Activated CD8-positive, alpha-beta memory T cell treated with anti-CD3 and anti-CD28 coated beads, Interleukin-2, amount 10 ng/mL, durations not matched to agents 7 days and 5 days (primary cell): ENCODE data around the gene CSF2RB. TPM values are rescaled to one million over a fixed set of nuclear protein-coding genes. Genes with fewer than 3 reads are reported as not detected.

Experiments used
- ATAC-seq: fragments of 150-1000 bp; cut with Tn5 transposase; one replicate; pipeline ENCODE4 v1.10.0; 2021; ENCODE audit warnings: moderate library complexity
- CTCF ChIA-PET: fragments of 350-600 bp; sonication (Branson Sonifier 250); formaldehyde crosslinking; loops from one replicate; lab custom pipeline; 2021; ENCODE audit warnings: antibody characterized with exemption; lab: Charles Lee
- DNase-seq: peaks from one replicate; pipeline ENCODE4 v3.0.0-alpha.2; 2020
- H3K27ac Mint-ChIP-seq: one replicate; pipeline ENCODE4 v1.8.0; 2021; ENCODE audit warnings: mild to moderate bottlenecking, mixed read lengths
- H3K27me3 Mint-ChIP-seq: one replicate; pipeline ENCODE4 v1.8.0; 2021; ENCODE audit warnings: mixed read lengths
- H3K36me3 Mint-ChIP-seq: one replicate; pipeline ENCODE4 v1.8.0; 2021; ENCODE audit warnings: mild to moderate bottlenecking, mixed read lengths
- H3K4me1 Mint-ChIP-seq: one replicate; pipeline ENCODE4 v1.8.0; 2021; ENCODE audit warnings: mixed read lengths
- H3K4me3 Mint-ChIP-seq: one replicate; pipeline ENCODE4 v1.8.0; 2021; ENCODE audit warnings: mild to moderate bottlenecking, moderate library complexity, mixed read lengths
- H3K9me3 Mint-ChIP-seq: one replicate; pipeline ENCODE4 v1.8.0; 2022; ENCODE audit warnings: low read depth, mixed read lengths
- total RNA-seq, 2 experiments: library from RNA; stranded (reverse); gene quantifications; one replicate each; pipeline ENCODE4 v1.2.3, GENCODE V29; 2021

Gene CSF2RB
- 10 to 100 TPM in 1 of 2 experiments, 1 to 10 TPM in 1; 3.0 to 26.9 TPM for total RNA-seq

GRCh38 chr22:36913427-36914389, at the start of gene CSF2RB:
CSF2RB (plus strand) TSS chr22:36913628; CDS start chr22:36922208, 8,580 bp downstream.
- Mint-ChIP-seq H3K27me3 (peaks cover 59% of the 10 kb centered on the region), H3K4me1 (peaks cover 11% of the 10 kb centered on the region), H3K36me3 (no peaks in the 10 kb centered on the region), H3K27ac (no peak within 1 kb of the TSS), H3K9me3 (no peaks in the 10 kb centered on the region), H3K4me3 (peak within 1 kb of the TSS; percentile 58)
- ATAC-seq: no peak
- CTCF ChIA-PET: interaction anchor here (1.0 to 2.1 kb wide), 2 partner anchors 57 to 60 kb away, joined by 3 to 8 read pairs; no protein-coding TSS in a partner anchor
- no peak for DNase-seq

- Mint-ChIP-seq H3K4me1 (peaks cover 70% of the 10 kb centered on the region), H3K27me3 (no peaks in the 10 kb centered on the region), H3K9me3 (no peaks in the 10 kb centered on the region), H3K4me3 (no peak overlapping the region), H3K27ac (peak overlapping the region; percentile 58), H3K36me3 (peaks cover 43% of the 10 kb centered on the region)
- ATAC-seq (no peak), DNase-seq (no peak)
- CTCF ChIA-PET: interaction anchor here (13.6 kb wide), 1 partner anchor 115 kb away, joined by 229 read pairs; no protein-coding TSS in a partner anchor
Measured at GRCh38 chr22:36863979-36864378, 49.4 kb upstream of the CSF2RB start.

- Mint-ChIP-seq H3K27me3 (no peaks in the 10 kb centered on the region), H3K27ac (peak overlapping the region; percentile 65), H3K4me3 (no peak overlapping the region), H3K9me3 (no peaks in the 10 kb centered on the region), H3K4me1 (peaks cover 64% of the 10 kb centered on the region), H3K36me3 (peaks cover 43% of the 10 kb centered on the region)
- ATAC-seq (no peak), DNase-seq (no peak)
- CTCF ChIA-PET: interaction anchor here (1.0 to 1.7 kb wide), 2 partner anchors 9 to 113 kb away, joined by 3 to 4 read pairs; no protein-coding TSS in a partner anchor
Measured at GRCh38 chr22:36864454-36865215, 48.8 kb upstream of the CSF2RB start.

GRCh38 chr22:36865346-36865745, 48.1 kb upstream of the CSF2RB start:
- peak overlapping the region; percentile 65 for H3K27ac Mint-ChIP-seq

GRCh38 chr22:36867695-36868094, 45.7 kb upstream of the CSF2RB start:
- Mint-ChIP-seq H3K27ac (no peak overlapping the region), H3K9me3 (no peaks in the 10 kb centered on the region), H3K36me3 (peaks cover 56% of the 10 kb centered on the region)

More at GRCh38 chr22:36865346-36865745, 48.1 kb upstream of the CSF2RB start:
- H3K36me3 Mint-ChIP-seq: peaks cover 43% of the 10 kb centered on the region
- peaks cover 57% of the 10 kb centered on the region for H3K4me1 Mint-ChIP-seq
- no peaks in the 10 kb centered on the region for H3K27me3 Mint-ChIP-seq
- CTCF ChIA-PET: interaction anchor here (1.0 to 4.6 kb wide), 3 partner anchors 8 to 112 kb away, joined by 3 to 32 read pairs (median 4); no protein-coding TSS in a partner anchor
- ATAC-seq (no peak), DNase-seq (no peak)
- no peak overlapping the region for H3K4me3 Mint-ChIP-seq
- no peaks in the 10 kb centered on the region for H3K9me3 Mint-ChIP-seq

GRCh38 chr22:36868546-36869181, 44.8 kb upstream of the CSF2RB start:
- DNase-seq (no peak), ATAC-seq (no peak)
- Mint-ChIP-seq H3K27ac (no peak overlapping the region), H3K4me1 (peaks cover 48% of the 10 kb centered on the region), H3K27me3 (no peaks in the 10 kb centered on the region), H3K36me3 (peaks cover 65% of the 10 kb centered on the region), H3K9me3 (no peaks in the 10 kb centered on the region), H3K4me3 (no peak overlapping the region)
- CTCF ChIA-PET: interaction anchor here (1.5 to 4.6 kb wide), 3 partner anchors 11 to 109 kb away, joined by 3 to 32 read pairs (median 4); no protein-coding TSS in a partner anchor

More at GRCh38 chr22:36867695-36868094, 45.7 kb upstream of the CSF2RB start:
- DNase-seq: no peak
- no peak for ATAC-seq
- H3K27me3 Mint-ChIP-seq: no peaks in the 10 kb centered on the region
- CTCF ChIA-PET: interaction anchor here (1.6 to 4.6 kb wide), 2 partner anchors 11 to 110 kb away, joined by 4 to 32 read pairs; no protein-coding TSS in a partner anchor
- peaks cover 48% of the 10 kb centered on the region for H3K4me1 Mint-ChIP-seq
- no peak overlapping the region for H3K4me3 Mint-ChIP-seq

- peaks cover 62% of the 10 kb centered on the region for H3K36me3 Mint-ChIP-seq
- CTCF ChIA-PET: interaction anchor here (1.3 to 2.4 kb wide), 5 partner anchors 9 to 88 kb away, joined by 3 to 12 read pairs (median 4); partner anchors contain the start of gene NCF4
- no peaks in the 10 kb centered on the region for H3K27me3 Mint-ChIP-seq
- DNase-seq (no peak), ATAC-seq (no peak)
- H3K9me3 Mint-ChIP-seq: no peaks in the 10 kb centered on the region
- no peak overlapping the region for H3K4me3 Mint-ChIP-seq
- H3K4me1 Mint-ChIP-seq: peaks cover 45% of the 10 kb centered on the region
- H3K27ac Mint-ChIP-seq: no peak overlapping the region
Measured at GRCh38 chr22:36870250-36870649, 43.2 kb upstream of the CSF2RB start.

GRCh38 chr22:36871669-36872081, 41.8 kb upstream of the CSF2RB start:
- no peak overlapping the region for H3K4me3 Mint-ChIP-seq
- no peaks in the 10 kb centered on the region for H3K27me3 Mint-ChIP-seq
- H3K36me3 Mint-ChIP-seq: peaks cover 62% of the 10 kb centered on the region

GRCh38 chr22:36872084-36872483, 41.3 kb upstream of the CSF2RB start:
- CTCF ChIA-PET: interaction anchor here (1.9 to 2.4 kb wide), 3 partner anchors 15 to 106 kb away, joined by 6 to 12 read pairs (median 8); no protein-coding TSS in a partner anchor
- peak overlapping the region; percentile 61 for H3K27ac Mint-ChIP-seq

More at GRCh38 chr22:36871669-36872081, 41.8 kb upstream of the CSF2RB start:
- no peak for DNase-seq
- no peaks in the 10 kb centered on the region for H3K9me3 Mint-ChIP-seq
- no peak overlapping the region for H3K27ac Mint-ChIP-seq
- CTCF ChIA-PET: interaction anchor here (1.3 to 2.4 kb wide), 4 partner anchors 12 to 106 kb away, joined by 3 to 12 read pairs (median 7); no protein-coding TSS in a partner anchor
- peaks cover 38% of the 10 kb centered on the region for H3K4me1 Mint-ChIP-seq
- ATAC-seq: no peak

GRCh38 chr22:36872866-36873498, 40.4 kb upstream of the CSF2RB start:
- ATAC-seq (no peak), DNase-seq (no peak)
- CTCF ChIA-PET: interaction anchor here (1.0 to 3.9 kb wide), 9 partner anchors 8 to 107 kb away, joined by 3 to 66 read pairs (median 5); partner anchors contain the start of genes IFT27 and NCF4
- H3K4me1 Mint-ChIP-seq: peaks cover 38% of the 10 kb centered on the region
- no peaks in the 10 kb centered on the region for H3K9me3 Mint-ChIP-seq
- H3K27me3 Mint-ChIP-seq: no peaks in the 10 kb centered on the region
- peak overlapping the region; percentile 95 for H3K27ac Mint-ChIP-seq
- H3K36me3 Mint-ChIP-seq: peaks cover 62% of the 10 kb centered on the region
- H3K4me3 Mint-ChIP-seq: no peak overlapping the region

More at GRCh38 chr22:36872084-36872483, 41.3 kb upstream of the CSF2RB start:
- DNase-seq (no peak), ATAC-seq (no peak)
- Mint-ChIP-seq H3K4me3 (no peak overlapping the region), H3K36me3 (peaks cover 63% of the 10 kb centered on the region), H3K4me1 (peaks cover 38% of the 10 kb centered on the region), H3K9me3 (no peaks in the 10 kb centered on the region), H3K27me3 (no peaks in the 10 kb centered on the region)

GRCh38 chr22:36873614-36874308, 39.7 kb upstream of the CSF2RB start:
- CTCF ChIA-PET: interaction anchor here (0.5 to 3.9 kb wide), 13 partner anchors 8 to 326 kb away, joined by 3 to 66 read pairs (median 4); partner anchors contain the start of genes IFT27, MPST, NCF4 and TST
- Mint-ChIP-seq H3K27me3 (no peaks in the 10 kb centered on the region), H3K4me3 (no peak overlapping the region), H3K36me3 (peaks cover 68% of the 10 kb centered on the region), H3K9me3 (no peaks in the 10 kb centered on the region), H3K27ac (peak overlapping the region; percentile 95), H3K4me1 (peaks cover 35% of the 10 kb centered on the region)
- DNase-seq (peak; percentile 84), ATAC-seq (peak; percentile 87)
